ENCODE measurements around the gene CIAO3. TPM values are rescaled to one million over a fixed set of nuclear protein-coding genes. Genes with fewer than 3 reads are reported as not detected.
"Not testable (repeated sequence)": the region's sequence is repeated elsewhere in the genome, so short reads cannot be mapped to it uniquely, and the experiment has no call there.

The CIAO3 gene
- polyA plus RNA-seq, 1 experiment = 14.4 TPM

- Histone ChIP-seq H3K27ac (ENCODE audit: low read depth, low read length) (no peak overlapping the region), H3K27me3 (ENCODE audit: control insufficient read depth, insufficient read depth, low read length) (no peaks in the 10 kb centered on the region), H3K4me3 (ENCODE audit: low read depth, low read length) (no peak overlapping the region), H3K9me3 (ENCODE audit: control insufficient read depth, insufficient read depth, low read length) (no peaks in the 10 kb centered on the region; the same call in 1 of the 2 replicates)
- TF ChIP-seq, protein P1, sequence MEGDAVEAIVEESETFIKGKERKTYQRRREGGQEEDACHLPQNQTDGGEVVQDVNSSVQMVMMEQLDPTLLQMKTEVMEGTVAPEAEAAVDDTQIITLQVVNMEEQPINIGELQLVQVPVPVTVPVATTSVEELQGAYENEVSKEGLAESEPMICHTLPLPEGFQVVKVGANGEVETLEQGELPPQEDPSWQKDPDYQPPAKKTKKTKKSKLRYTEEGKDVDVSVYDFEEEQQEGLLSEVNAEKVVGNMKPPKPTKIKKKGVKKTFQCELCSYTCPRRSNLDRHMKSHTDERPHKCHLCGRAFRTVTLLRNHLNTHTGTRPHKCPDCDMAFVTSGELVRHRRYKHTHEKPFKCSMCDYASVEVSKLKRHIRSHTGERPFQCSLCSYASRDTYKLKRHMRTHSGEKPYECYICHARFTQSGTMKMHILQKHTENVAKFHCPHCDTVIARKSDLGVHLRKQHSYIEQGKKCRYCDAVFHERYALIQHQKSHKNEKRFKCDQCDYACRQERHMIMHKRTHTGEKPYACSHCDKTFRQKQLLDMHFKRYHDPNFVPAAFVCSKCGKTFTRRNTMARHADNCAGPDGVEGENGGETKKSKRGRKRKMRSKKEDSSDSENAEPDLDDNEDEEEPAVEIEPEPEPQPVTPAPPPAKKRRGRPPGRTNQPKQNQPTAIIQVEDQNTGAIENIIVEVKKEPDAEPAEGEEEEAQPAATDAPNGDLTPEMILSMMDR (IDR thresholded peaks at IDR 0.05; ENCODE audit: low read depth, low read length) = 0 out of 2 replicates have a peak, but pooled peaks have one; percentile 11
- ChIA-PET POLR2A (no interaction called here), CTCF (no interaction called here)
- no peak for DNase-seq (ENCODE audit: low read depth, low spot score)
Measured at GRCh38 chr16:743794-744500, 3.1 kb upstream of the CIAO3 start.

- H3K27ac ChIP-seq (ENCODE audit: low read depth, low read length); DNase-seq (ENCODE audit: low read depth, low spot score); H3K9me3 ChIP-seq (ENCODE audit: control insufficient read depth, insufficient read depth, low read length); H3K4me3 ChIP-seq (ENCODE audit: low read depth, low read length); H3K27me3 ChIP-seq (ENCODE audit: control insufficient read depth, insufficient read depth, low read length): not testable (repeated sequence)
- CTCF ChIA-PET = interaction anchor here (1.7 kb wide), 1 partner anchor 8 kb away, joined by 3 read pairs; no protein-coding TSS in a partner anchor
- POLR2A ChIA-PET = interaction anchor here (0.9 kb wide), 1 partner anchor 23 kb away, joined by 3 read pairs; no protein-coding TSS in a partner anchor
Measured at GRCh38 chr16:742894-743293, 2.1 kb upstream of the CIAO3 start.

- H3K9me3 ChIP-seq (ENCODE audit: control insufficient read depth, insufficient read depth, low read length) = no peaks in the 10 kb centered on the region; the same call in 1 of the 2 replicates
- no peak for DNase-seq (ENCODE audit: low read depth, low spot score)
- no peak overlapping the region for H3K4me3 ChIP-seq (ENCODE audit: low read depth, low read length)
- TF ChIP-seq, protein P1 (IDR thresholded peaks at IDR 0.05; ENCODE audit: low read depth, low read length) = no peak
- no peaks in the 10 kb centered on the region for H3K27me3 ChIP-seq (ENCODE audit: control insufficient read depth, insufficient read depth, low read length)
- ChIA-PET CTCF (interaction anchor here (0.7 to 1.7 kb wide), 6 partner anchors 8 to 210 kb away, joined by 3 to 4 read pairs (median 3); no protein-coding TSS in a partner anchor), POLR2A (interaction anchor here (0.9 kb wide), 1 partner anchor 22 kb away, joined by 3 read pairs; no protein-coding TSS in a partner anchor)
- no peak overlapping the region for H3K27ac ChIP-seq (ENCODE audit: low read depth, low read length)
Measured at GRCh38 chr16:741986-742629, 1.3 kb upstream of the CIAO3 start.

- H3K9me3 ChIP-seq (ENCODE audit: control insufficient read depth, insufficient read depth, low read length) = no peaks in the 10 kb centered on the region; the same call in 1 of the 2 replicates
- CTCF ChIA-PET = interaction anchor here (0.7 to 1.4 kb wide), 3 partner anchors 12 to 44 kb away, joined by 3 to 6 read pairs (median 4); no protein-coding TSS in a partner anchor
- no peaks in the 10 kb centered on the region for H3K27me3 ChIP-seq (ENCODE audit: control insufficient read depth, insufficient read depth, low read length)
- H3K4me3 ChIP-seq (ENCODE audit: low read depth, low read length) = peak overlapping the region; percentile 78
- TF ChIP-seq, protein P1 (IDR thresholded peaks at IDR 0.05; ENCODE audit: low read depth, low read length) = no peak
- H3K27ac ChIP-seq (ENCODE audit: low read depth, low read length) = no peak overlapping the region
- DNase-seq (ENCODE audit: low read depth, low spot score) = no peak
- POLR2A ChIA-PET = no interaction called here
Measured at GRCh38 chr16:740459-740763, 386 bp downstream of the CIAO3 start.

- Histone ChIP-seq H3K27ac (ENCODE audit: low read depth, low read length) (no peak overlapping the region), H3K27me3 (ENCODE audit: control insufficient read depth, insufficient read depth, low read length) (no peaks in the 10 kb centered on the region), H3K9me3 (ENCODE audit: control insufficient read depth, insufficient read depth, low read length) (no peaks in the 10 kb centered on the region; the same call in 1 of the 2 replicates), H3K4me3 (ENCODE audit: low read depth, low read length) (peak overlapping the region; percentile 78)
- TF ChIP-seq, protein P1 (IDR thresholded peaks at IDR 0.05; ENCODE audit: low read depth, low read length) = no peak
- no peak for DNase-seq (ENCODE audit: low read depth, low spot score)
- ChIA-PET CTCF (interaction anchor here (0.7 to 0.8 kb wide), 2 partner anchors 27 to 45 kb away, joined by 3 to 6 read pairs; no protein-coding TSS in a partner anchor), POLR2A (no interaction called here)
Measured at GRCh38 chr16:739560-740458, 988 bp downstream of the CIAO3 start.
